Sigmoid colon (tissue), 7 donors: ENCODE measurements around the gene KIAA1614. TPM values are rescaled to one million over a fixed set of nuclear protein-coding genes. Genes with fewer than 3 reads are reported as not detected.

Source experiments
- DNase-seq: peaks from one replicate; pipeline ENCODE4 v3.0.0-alpha.2; 2019
- H3K27ac ChIP-seq, 4 donors: fragments of 200-600 bp; sonication (generic); one replicate each; pipeline ENCODE4 v1.5.1; 2016 to 2019; ENCODE audit warnings: mild to moderate bottlenecking in 1 of 4
- H3K27me3 ChIP-seq, 3 donors: fragments of 200-600 bp; sonication (generic); one replicate each; pipeline ENCODE4 v1.5.1; 2019; ENCODE audit warnings: mild to moderate bottlenecking in 1 of 3
- H3K36me3 ChIP-seq, 4 donors: fragments of 200-600 bp; sonication (generic); one replicate each; pipeline ENCODE4 v1.5.1; 2016 to 2019
- H3K4me1 ChIP-seq, 4 donors: fragments of 200-600 bp; sonication (generic); one replicate each; pipeline ENCODE4 v1.5.1; 2017 to 2019
- H3K4me3 ChIP-seq, 4 donors: fragments of 200-600 bp; sonication (generic); one replicate each; pipeline ENCODE4 v1.5.1; 2017 to 2019; ENCODE audit warnings: mild to moderate bottlenecking in 2 of 4, moderate library complexity in 1 of 4
- H3K9me3 ChIP-seq, 4 donors: fragments of 200-600 bp in 3 of 4; sonication (generic) in 3 of 4; one replicate each; pipeline versions ENCODE4 v1.5.1 to v1.6.1; 2013 to 2019
- CTCF ChIP-seq, 4 experiments: fragments of 450-650 bp in 3 of 4; fragments of 200-600 bp in 1 of 4; IDR thresholded peaks; one replicate each; pipeline ENCODE4 v1.5.1; 2016 to 2019; ENCODE audit warnings: antibody characterized with exemption in 4 of 4, mild to moderate bottlenecking in 3 of 4, moderate library complexity in 2 of 4
- EP300 ChIP-seq, 4 donors: sonication (generic); formaldehyde crosslinking; IDR thresholded peaks; one replicate each; pipeline ENCODE4 v1.6.1; 2017; ENCODE audit warnings: antibody characterized with exemption in 4 of 4
- POLR2A ChIP-seq, 2 donors: fragments of 450-650 bp; IDR thresholded peaks; one replicate each; pipeline ENCODE4 v1.6.1; 2016; ENCODE audit warnings: antibody characterized with exemption in 2 of 2, mild to moderate bottlenecking in 2 of 2, moderate library complexity in 2 of 2
- POLR2AphosphoS5 ChIP-seq, 4 donors: sonication (generic); formaldehyde crosslinking; IDR thresholded peaks; one replicate each; pipeline ENCODE4 v1.6.1; 2017; ENCODE audit warnings: antibody characterized with exemption in 4 of 4
- WGBS, 2 donors: extraction: QIAGEN DNeasy Blood & Tissue Kit; methylation state at CpG; one replicate each; pipeline ENCODE4 v1.1.7; 2013; 5-methylcytosine and 5-hydroxymethylcytosine counted together
- intact Hi-C: fragments of 100-400 bp; cut with DNase I; formaldehyde crosslinking; loops from one replicate; pipeline ENCODE4 v1.15.1; 2023
- polyA plus RNA-seq, 3 donors: library from polyadenylated mRNA; stranded (reverse); fragments of 200-250 nt; gene quantifications; one replicate each; pipeline ENCODE4 v1.2.3, GENCODE V29; 2013
- total RNA-seq, 4 donors: library from RNA; depleted of rRNA; stranded (reverse); fragments of >200 nt; gene quantifications; one replicate each; pipeline ENCODE4 v1.1.0, GENCODE V29; 2016
- donor health status: healthy with polysubstance abuse.
- donor health status: Bipolar disorder and iron deficiency.
- donor health status: healthy.

KIAA1614 gene
- total and polyA plus RNA-seq, 7 donors: 1.2 to 14.8 (median 6.3) TPM

- intact Hi-C loops: loop anchor here (5.0 kb wide), 2 partner anchors 39 to 191 kb away; partner anchors contain the start of gene KIAA1614
- Histone ChIP-seq H3K36me3 (peaks cover 0 to 41% (median 10%) of the 10 kb centered on the region in 4 donors), H3K9me3 (no peaks in the 10 kb centered on the region), H3K4me1 (peaks cover 0 to 21% (median 14%) of the 10 kb centered on the region in 4 donors), H3K4me3 (no peak overlapping the region), H3K27ac (no peak overlapping the region), H3K27me3 (no peaks in the 10 kb centered on the region)
- peak; percentile 52 for DNase-seq
- 93 to 95% methylated on average over 11 of the region's 11 CpGs for WGBS, 2 donors
- TF ChIP-seq POLR2AphosphoS5 (IDR thresholded peaks at IDR 0.05) (no peak), EP300 (IDR thresholded peaks at IDR 0.05) (no peak), CTCF (IDR thresholded peaks at IDR 0.05) (no peak)
Observed at GRCh38 chr1:180951186-180951745, 38.6 kb downstream of the KIAA1614 start.

DNA sequence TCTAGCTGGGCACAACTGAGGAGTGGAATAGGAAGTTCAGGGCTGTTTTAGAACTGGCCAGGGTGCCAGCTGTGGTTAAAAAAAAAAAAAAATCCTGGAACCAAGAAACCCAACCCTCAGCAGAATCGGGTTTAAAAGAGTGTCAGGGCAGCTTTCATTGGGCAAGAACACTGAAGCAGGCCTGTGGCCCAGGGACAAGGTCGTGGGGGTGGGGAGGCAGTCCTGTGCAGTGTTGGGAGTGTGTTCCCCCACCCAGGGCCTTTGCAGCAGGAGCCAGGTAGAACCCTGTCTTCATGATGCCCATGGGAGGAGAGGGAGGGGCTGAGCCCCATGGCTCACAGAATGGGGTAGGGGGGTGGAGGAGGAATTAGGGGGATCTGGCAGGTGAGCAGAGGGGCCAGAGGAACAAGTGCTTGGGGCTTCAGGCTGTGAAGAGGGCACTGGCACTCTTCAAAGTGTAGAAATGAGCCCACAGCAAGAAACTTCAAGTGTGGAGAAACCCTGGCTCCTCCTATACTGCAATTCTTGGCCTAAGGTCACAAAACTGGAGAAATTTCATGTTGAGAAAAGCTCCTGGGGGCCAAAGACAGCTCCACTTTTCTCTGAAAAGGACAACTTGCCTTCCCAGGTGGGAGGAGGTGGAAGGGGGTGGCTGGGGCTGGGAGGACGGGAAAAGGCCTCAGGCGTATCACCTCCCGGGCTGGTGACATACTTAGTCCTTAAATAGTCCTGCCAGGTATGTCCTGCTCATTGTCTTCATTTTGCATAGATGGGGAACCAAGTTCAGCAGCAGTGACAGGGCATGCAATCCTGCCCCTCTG is 39.3 kb downstream of the KIAA1614 start:
- intact Hi-C loops: loop anchor here (5.0 kb wide), 2 partner anchors 40 to 190 kb away; partner anchors contain the start of gene KIAA1614
- peaks cover 0 to 34% (median 6%) of the 10 kb centered on the region in 4 donors for H3K36me3 ChIP-seq
- H3K4me1 ChIP-seq: peaks cover 0 to 21% (median 14%) of the 10 kb centered on the region in 4 donors
- TF ChIP-seq POLR2A (IDR thresholded peaks at IDR 0.05) (no peak), POLR2AphosphoS5 (IDR thresholded peaks at IDR 0.05) (no peak), EP300 (IDR thresholded peaks at IDR 0.05) (no peak), CTCF (IDR thresholded peaks at IDR 0.05) (no peak)
- H3K9me3 ChIP-seq: no peaks in the 10 kb centered on the region
- H3K27me3 ChIP-seq: no peaks in the 10 kb centered on the region
- DNase-seq: peak; percentile 64
- no peak overlapping the region for H3K4me3 ChIP-seq
- no peak overlapping the region for H3K27ac ChIP-seq
- WGBS, 2 donors: 83 to 86% methylated on average over 5 of the region's 5 CpGs

GRCh38 chr1:180952657-180953013 is 39.9 kb downstream of the KIAA1614 start:
- intact Hi-C loops: loop anchor here (5.0 kb wide), 2 partner anchors 40 to 190 kb away; partner anchors contain the start of gene KIAA1614
- TF ChIP-seq POLR2A (IDR thresholded peaks at IDR 0.05) (no peak), EP300 (IDR thresholded peaks at IDR 0.05) (no peak), POLR2AphosphoS5 (IDR thresholded peaks at IDR 0.05) (no peak), CTCF (IDR thresholded peaks at IDR 0.05) (no peak)
- WGBS, 2 donors: 94 to 97% methylated on average over 6 of the region's 6 CpGs
- no peak overlapping the region for H3K4me3 ChIP-seq
- peak; percentile 59 for DNase-seq
- H3K36me3 ChIP-seq: peaks cover 0 to 28% (median 6%) of the 10 kb centered on the region in 4 donors
- no peak overlapping the region for H3K27ac ChIP-seq
- no peaks in the 10 kb centered on the region for H3K9me3 ChIP-seq
- H3K27me3 ChIP-seq: no peaks in the 10 kb centered on the region
- H3K4me1 ChIP-seq: peaks cover 0 to 21% (median 14%) of the 10 kb centered on the region in 4 donors

DNA sequence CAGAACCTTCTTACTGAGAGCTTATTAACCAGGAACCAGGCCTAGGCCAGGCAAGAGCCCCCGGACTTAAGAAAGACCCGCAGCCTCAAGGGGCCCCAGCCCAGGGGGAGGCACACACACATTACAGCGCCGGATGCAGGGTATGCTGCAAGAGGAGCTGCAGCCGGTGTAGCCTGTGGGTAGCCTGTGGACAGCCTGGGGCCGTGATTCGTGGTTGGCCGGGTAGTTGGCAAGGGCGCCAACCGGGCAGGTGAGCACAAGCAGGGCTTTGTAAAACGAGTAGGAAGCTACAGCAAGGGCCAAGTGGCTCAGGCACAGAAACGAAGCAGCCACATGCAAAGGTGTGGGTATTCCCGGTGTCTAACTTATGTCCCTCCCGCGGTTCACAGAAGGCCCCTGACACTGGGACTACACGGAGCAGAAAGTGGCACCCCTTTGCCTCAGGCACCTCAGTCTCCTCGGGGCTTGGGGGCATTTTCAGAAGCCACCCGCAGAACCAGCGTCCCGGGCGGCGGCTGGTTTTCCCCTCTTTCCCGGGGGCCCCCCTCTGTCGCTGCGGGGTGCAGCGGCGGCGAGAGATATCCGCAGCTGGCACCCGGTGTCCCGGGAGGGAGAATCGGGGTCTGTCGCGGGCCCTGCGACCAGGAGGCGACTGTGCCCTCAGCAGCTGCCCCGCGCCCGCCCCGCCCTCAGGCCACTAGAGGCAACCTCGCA is 40.8 kb downstream of the KIAA1614 start:
- peaks cover 0 to 21% (median 14%) of the 10 kb centered on the region in 4 donors for H3K4me1 ChIP-seq
- intact Hi-C loops: loop anchor here (1.0 to 5.0 kb wide), 3 partner anchors 41 to 189 kb away; partner anchors contain the start of genes KIAA1614 and STX6

More for the DNA sequence above, 40.8 kb downstream of the KIAA1614 start:
- H3K36me3 ChIP-seq: peaks cover 0 to 20% (median 4%) of the 10 kb centered on the region in 4 donors
- TF ChIP-seq POLR2A (IDR thresholded peaks at IDR 0.05) (no peak), EP300 (IDR thresholded peaks at IDR 0.05) (no peak), CTCF (IDR thresholded peaks at IDR 0.05) (no peak), POLR2AphosphoS5 (IDR thresholded peaks at IDR 0.05) (no peak)
- 16 to 22% methylated on average over 41 of the region's 41 CpGs for WGBS, 2 donors
- H3K9me3 ChIP-seq: no peaks in the 10 kb centered on the region
- H3K27me3 ChIP-seq: no peaks in the 10 kb centered on the region
- peak overlapping the region; percentile 54 to 81 (median 77) for H3K27ac ChIP-seq
- peak overlapping the region; percentile 48 to 65 (median 56) for H3K4me3 ChIP-seq
- peak; percentile 71 for DNase-seq
